CD4-positive, alpha-beta T cell treated with Interferon gamma for 1 hour (primary cell): Measurements from ENCODE around the gene CD46.
"Not testable (repeated sequence)": the region's sequence is repeated elsewhere in the genome, so short reads cannot be mapped to it uniquely, and the experiment has no call there.

Source experiments
- DNase-seq: peaks from one replicate; pipeline ENCODE4 v3.0.0-alpha.2; 2020

CD46 gene

DNA sequence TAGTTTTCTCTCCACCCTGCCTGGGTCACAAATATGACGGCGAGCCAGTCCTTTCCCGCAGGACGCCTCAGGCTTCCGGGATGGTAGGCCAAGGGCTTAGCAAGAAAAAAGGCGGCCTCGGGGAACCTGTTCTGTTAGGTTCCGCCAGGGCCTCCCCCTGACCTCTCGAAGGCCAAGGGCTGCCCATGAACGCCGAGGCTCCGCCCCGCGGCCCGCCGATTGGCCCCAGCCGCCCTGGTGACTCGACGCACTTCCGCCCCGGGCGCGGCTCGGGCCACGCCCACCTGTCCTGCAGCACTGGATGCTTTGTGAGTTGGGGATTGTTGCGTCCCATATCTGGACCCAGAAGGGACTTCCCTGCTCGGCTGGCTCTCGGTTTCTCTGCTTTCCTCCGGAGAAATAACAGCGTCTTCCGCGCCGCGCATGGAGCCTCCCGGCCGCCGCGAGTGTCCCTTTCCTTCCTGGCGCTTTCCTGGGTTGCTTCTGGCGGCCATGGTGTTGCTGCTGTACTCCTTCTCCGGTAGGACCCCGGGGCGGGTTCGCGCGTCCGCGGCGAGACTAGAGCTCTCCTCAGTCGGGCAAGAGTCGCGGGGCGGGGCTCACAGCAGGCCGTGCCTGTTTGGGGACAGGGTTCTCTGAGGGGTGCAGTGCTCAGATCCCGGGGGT is at the start of gene CD46:
Gene CD46, plus strand, starts transcription at position 265 of the 666 bp plus-strand sequence. Its CDS starts 159 bp downstream, at position 424.
- peak; percentile 93 for DNase-seq

- no peak for DNase-seq
Observed at GRCh38 chr1:207702317-207702716, 49.5 kb upstream of the CD46 start.

GRCh38 chr1:207703712-207704111 is 48.1 kb upstream of the CD46 start:
- DNase-seq = no peak

- not testable (repeated sequence) for DNase-seq
Observed at GRCh38 chr1:207708004-207708403, 43.9 kb upstream of the CD46 start.

DNA sequence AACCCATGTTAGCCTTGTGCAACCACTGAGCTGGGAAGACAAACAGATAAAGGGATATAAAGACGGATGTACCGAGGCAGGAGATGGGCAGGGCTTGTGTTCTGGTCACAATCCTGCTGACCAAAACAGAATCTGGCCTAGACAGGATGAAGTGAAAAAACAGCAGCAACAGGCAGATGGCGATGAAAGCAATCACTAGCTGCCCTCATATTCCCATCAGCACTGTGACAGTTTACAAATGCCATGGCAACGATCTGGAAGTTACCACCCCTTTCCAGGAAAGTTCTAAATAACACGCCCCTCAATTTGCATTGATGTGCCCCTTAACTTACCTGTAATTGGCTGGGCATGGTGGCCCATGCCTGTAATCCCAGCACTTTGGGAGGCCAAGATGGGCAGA is 40.6 kb upstream of the CD46 start:
- DNase-seq = no peak

DNA sequence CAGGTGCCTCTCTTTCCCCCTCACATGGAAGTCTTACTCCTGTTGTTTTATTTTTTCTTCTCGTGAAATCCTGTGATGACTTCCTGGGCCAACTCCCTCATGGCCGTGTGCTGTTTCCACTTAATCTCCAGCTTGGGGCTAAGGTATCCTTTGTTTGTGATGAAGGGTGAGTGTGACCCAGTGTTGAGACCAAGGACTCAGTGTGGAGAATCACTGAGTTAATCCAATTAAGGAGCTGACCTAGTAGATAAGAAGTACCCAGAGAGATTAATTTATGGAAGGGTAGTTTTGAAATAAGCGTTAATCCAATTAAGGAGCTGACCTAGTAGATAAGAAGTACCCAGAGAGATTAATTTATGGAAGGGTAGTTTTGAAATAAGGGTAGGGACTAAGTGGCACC is 39.2 kb upstream of the CD46 start:
- DNase-seq = not testable (repeated sequence)

DNA sequence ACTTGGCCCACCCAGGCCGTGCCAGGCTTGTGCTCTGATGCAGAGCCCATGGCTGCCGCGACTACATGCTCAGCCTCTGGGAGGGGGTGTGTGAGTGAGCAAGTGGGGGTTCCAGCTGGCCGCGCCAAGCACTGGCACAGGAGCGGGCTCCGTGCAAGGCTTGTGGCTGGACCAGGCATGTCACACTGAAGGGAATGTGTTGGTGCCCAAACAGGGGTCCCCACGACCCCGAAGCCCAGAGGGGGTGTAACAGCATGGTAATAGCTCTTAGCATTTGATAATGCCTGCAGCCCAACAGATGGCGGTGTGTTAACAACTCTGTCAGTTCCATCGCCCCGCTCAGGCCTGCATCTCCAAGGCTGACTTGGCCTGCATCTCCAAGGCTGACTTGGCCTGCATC is 38.3 kb upstream of the CD46 start:
- DNase-seq = no peak

DNA sequence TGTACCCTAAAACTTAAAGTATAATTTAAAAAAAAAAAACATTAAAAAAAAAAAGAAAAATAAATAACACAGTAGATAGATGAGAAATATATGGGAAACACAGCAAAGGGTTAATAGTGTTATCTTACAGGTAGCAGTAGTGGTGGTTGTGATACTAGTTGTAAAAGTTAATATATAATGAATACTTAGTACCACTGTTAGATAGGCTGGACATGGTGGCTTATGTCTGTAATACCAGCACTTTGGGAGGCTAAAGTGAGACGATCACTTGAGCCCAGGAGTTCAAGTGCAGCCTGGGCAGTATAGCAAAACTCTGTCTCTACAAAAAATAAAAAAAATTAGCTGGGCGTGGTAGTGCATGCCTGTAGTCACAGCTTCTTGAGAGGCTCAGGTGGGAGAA is 32.6 kb upstream of the CD46 start:
- DNase-seq = no peak

DNA sequence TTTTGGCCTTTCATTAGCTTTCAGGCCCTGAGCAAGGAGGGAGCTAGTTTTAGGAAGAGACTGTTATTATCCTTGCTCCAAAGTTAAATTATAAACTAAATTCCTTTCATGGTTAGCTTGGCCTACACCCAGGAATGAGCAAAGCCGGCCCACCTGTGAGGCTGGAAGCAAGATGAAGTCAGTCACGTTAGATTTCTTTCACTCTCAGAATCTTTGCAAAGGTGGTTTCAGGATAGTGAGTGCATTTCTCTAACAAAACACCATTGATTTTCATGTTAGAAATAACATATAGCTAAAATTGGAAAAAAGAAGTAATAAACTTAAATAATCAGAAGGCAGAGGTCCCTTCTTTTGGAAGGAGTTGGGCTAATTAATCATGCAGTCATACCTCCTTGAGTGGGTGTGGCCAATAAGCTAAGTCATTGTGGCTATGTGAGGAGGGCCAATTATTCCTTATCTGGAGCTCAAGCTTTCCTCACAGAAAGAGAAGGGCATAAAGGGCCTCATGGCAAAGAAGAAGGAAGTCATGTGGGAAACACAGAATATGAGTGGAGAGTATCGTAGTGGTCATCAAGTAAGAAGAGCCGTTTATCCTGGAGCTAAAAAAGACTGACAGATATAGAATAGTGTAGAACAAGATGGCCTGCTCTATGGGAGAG is 23.5 kb upstream of the CD46 start:
- not testable (repeated sequence) for DNase-seq

- DNase-seq = not testable (repeated sequence)
Observed at GRCh38 chr1:207737503-207738157, 14.2 kb upstream of the CD46 start.

DNA sequence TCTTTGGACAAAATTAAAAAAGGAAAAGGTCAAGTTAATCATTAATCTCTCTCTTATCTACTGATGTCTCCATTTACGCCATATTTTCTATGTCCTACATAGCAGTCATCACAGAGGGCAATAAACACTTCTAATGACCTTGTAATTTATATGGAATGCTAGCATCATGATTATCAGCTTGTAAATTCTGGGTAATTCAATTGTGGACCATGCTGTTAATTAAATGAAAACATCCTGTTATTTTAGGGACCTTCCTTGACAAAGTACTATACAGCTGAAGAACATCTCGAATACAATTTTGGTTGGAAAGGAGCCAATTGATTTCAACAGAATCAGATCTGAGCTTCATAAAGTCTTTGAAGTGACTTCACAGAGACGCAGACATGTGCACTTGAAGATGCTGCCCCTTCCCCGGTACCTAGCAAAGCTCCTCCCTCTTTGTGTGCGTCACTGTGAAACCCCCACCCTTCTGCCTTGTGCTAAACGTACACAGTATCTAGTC is 13.6 kb upstream of the CD46 start:
- peak; percentile 57 for DNase-seq

DNA sequence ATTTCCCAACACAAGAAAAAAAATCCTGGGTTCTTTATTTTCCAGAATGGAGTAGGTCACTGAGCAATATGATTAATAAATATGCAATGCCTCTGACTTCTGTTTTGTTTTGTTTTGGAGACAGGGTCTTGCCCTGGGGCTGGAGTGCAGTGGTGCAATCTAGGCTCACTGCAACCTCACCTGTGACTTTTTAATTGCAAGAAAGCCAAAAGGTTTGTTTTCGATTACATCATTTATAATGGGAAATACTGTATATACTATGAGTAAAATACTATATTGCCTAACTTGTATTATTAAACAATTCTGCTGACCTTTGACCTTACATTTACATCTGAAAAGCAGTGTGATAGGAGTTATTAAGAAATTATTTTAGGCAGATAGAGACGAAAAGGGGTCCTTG is 11.6 kb upstream of the CD46 start:
- DNase-seq = no peak

GRCh38 chr1:207742850-207743555 is 8.9 kb upstream of the CD46 start:
- no peak for DNase-seq

- no peak for DNase-seq
Observed at GRCh38 chr1:207744000-207744534, 7.8 kb upstream of the CD46 start.

GRCh38 chr1:207745285-207745684 is 6.6 kb upstream of the CD46 start:
- DNase-seq = no peak

DNA sequence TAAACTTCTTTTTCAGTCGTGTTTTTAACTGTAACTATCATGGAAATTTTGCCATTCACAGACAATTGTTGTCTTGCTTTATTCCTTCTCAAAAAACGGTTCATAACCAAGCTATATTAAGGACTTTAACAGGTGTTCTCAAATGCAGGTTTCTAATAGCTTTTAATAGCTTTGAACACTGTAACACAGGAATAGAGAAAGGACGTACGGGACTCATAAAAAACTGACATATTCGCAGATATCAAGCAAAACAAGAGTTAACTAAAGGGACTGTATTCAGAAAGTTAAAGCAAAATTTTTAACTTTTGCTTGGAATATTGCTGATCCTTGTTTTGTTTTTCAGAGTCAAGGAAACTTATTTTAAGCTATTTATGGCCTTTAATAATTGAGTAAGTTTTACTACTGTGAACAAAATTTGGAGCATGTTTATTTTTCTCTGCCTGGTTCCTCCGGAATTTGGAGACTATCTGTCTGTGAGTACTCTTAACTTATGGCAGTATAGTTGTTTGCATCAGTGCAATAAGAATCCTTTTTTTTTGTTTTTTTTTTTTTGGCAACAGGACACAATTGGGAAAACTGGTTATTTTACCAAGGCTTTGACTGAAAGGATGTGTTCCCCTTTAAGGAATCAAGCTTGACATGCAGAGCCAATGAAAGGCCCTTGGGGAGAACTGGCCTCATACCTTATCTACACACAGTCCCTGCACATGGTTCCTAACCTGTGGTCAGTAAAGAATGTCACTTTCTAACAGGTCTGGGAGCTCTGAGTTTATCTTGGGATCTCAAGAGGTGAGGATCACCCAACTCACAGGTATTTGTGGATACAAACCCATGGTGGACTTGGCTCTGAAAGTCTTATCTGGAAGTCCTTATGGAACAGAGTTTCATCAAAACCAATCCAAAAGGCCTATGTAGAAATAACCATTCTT is 5.8 kb upstream of the CD46 start:
- DNase-seq = no peak

DNA sequence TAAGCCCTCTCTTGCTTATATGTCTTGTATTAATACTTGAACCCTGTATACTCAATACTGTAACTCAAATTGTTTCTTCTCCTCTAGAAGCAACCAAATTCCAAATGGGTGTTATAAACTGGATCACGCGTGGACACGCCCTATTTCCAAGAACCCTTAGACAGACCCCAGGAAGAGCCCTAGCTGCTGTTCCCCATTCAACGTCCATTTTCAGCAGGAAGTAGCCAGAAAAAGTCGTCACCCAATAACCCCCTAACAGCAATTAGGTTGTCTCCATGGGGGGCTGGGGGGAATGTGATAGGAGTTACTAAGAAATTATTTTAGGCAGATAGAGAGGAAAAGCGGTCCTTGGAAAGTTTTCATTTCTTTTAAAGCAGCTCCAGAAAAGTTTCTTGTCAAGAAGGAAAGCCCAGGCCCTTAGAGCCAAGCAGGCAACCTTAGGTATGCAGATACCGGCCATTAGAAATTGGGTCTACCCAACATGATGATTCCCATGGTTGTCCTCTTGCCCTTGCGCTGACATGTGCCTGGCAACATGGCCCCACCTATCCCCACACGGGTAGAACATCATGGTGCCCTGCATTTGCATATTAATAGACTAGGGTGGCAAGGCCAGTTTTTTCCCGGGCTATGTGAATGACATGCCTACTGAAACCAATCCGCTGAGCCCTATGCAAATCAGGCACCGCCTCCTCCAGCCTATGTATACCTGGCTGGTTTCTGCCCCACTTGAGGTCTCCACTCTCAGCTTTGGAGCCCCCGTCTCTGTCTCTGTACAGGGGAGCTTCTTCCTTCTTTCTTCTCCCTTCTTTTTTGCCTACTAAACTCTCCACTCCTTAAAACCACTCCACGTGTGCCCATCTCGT is 4.0 kb upstream of the CD46 start:
- DNase-seq = no peak

GRCh38 chr1:207748737-207749528 is 2.9 kb upstream of the CD46 start:
- DNase-seq = no peak

DNA sequence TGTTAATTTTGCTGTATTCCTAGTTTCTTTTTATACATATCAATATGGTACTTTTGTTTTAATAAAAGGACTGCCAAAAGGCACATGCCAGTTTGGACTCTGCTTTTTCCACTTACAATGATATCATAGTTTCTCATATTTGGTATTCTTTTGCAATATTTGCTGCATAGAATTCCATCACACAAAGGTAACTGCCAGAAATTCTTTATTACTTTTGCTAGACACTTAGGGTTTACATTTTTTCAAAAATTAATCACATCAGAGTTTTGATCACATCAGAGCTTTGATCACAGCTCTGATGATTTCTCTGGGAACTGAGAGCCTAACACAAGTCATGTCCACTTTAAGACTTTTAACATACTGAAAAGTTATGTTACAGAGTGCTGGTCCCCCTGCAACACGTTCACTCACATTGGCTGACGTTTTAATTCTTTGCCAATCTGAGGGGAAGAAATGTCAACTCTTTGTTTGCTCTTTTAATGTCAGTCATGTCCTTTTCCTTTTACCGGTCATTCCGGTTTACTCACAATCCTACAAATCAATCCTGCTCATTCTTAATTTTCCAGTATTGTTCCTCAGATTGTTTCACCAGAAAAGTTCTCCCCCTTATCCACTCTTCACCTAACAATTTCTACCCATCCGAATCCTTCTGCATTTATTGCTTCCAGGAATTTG is 1.1 kb upstream of the CD46 start:
- no peak for DNase-seq

DNA sequence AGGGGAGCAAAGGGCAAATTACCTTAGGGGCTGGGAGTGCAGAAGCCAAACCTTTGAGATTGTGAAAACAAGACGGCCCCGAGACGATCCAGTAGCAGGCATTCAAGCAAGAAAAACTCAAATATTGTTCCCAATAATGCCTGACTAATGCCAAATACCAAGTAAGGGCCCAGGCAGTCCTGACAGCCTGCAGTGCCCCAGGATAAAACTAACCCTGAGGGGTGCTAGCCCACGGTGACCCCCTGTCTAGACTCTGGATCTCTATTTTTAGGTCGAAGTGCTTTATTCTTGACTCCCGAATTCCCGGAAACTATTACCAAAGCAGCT is 428 bp upstream of the CD46 start:
- not testable (repeated sequence) for DNase-seq
